Measurements from ENCODE around the gene CDK17.
A peak's percentile ranks its signal among the peaks of the same experiment; 100 is the strongest.
"Not testable (repeated sequence)": the region's sequence is repeated elsewhere in the genome, so short reads cannot be mapped to it uniquely, and the experiment has no call there.

Gene CDK17

DNA sequence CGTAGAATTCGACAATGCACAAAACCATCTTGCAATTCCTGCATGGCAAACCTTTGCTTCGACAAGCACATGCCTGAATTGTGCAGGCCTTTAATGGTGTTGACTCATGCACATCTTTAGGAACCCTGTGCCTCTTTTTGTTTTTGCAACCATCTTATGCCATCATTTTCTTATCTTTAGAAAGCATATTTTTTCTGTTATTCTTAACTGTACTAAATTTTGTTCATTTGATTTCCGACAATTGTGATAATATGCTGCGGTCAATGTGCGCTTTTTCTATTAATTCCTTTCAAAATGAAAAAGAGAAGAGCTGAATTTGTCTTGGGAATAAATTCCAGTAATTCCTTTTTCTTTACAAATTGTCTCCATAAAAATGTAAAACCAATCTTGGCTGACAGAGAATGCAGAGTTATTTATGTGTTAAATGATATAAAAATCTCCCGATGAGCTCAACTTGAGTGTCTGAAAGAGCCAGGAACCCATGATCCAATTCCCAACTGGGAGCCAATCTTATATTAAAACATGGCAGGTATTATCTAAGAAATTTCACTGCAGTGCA, 20.1 kb upstream of the CDK17 start:
- WGBS (ENCODE audit: insufficient coverage) = 72% methylated on average over 4 of the region's 7 CpGs
- Histone ChIP-seq H3K9me3 (ENCODE audit: control extremely low read depth in 1 of 5, control insufficient read depth in 4 of 5, insufficient read depth in 2 of 5, low read depth in 1 of 5, low read length in 4 of 5) (no peaks in the 10 kb centered on the region), H3K4me1 (ENCODE audit: control extremely low read depth in 1 of 4, control insufficient read depth in 4 of 4, insufficient read depth in 4 of 4, low read length in 3 of 4) (peaks cover 0 to 11% (median 0%) of the 10 kb centered on the region in 4 experiments)

DNA sequence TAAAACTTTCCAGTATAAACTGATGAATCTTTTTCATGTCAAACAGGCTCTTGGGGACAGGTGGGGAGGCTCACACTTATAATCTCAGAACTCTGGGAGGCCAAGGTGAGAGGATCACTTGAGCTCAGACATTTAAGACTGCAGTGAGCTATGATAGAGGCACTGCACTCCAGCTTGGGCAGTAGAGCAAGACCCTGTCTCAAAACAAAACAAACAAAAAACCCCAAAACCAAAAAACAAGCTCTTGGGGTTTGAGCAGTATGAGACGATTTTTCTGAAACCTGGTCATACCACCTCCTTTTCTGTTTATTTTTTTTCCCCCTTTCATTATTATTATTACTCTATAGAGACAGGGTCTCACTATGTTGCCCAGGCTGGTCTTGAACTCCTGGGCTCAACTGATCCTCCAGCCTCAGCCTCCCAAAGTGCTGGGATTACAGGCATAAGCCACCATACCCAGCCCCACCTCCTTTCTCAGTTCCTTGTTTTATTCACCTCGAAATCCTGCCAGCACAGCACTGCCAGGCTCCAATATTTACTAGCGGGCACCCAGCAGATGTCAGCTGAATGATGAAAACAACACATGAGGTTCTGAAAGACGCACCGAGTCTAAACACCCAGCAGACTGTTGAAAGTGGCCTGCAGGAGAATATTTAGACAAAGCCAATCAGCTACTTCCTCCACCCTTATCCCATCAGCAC, 19.5 kb upstream of the CDK17 start:
- Histone ChIP-seq H3K4me1 (ENCODE audit: control extremely low read depth in 1 of 4, control insufficient read depth in 4 of 4, insufficient read depth in 4 of 4, low read length in 3 of 4) (peaks cover 0 to 9% (median 0%) of the 10 kb centered on the region in 4 experiments), H3K9me3 (ENCODE audit: control extremely low read depth in 1 of 5, control insufficient read depth in 4 of 5, insufficient read depth in 2 of 5, low read depth in 1 of 5, low read length in 4 of 5) (no peaks in the 10 kb centered on the region), H3K27me3 (replicated peaks in 2 of 5; ENCODE audit: control insufficient read depth in 4 of 5, insufficient read depth in 5 of 5, low read length in 4 of 5) (no peaks in the 10 kb centered on the region), H3K4me3 (ENCODE audit: control insufficient read depth in 1 of 7, extremely low read depth in 1 of 7, insufficient read depth in 4 of 7, low read depth in 2 of 7, low read length in 6 of 7) (no peak overlapping the region), H3K27ac (ENCODE audit: insufficient read depth in 1 of 2, low read depth in 1 of 2, low read length in 2 of 2, poor library complexity in 1 of 2, severe bottlenecking in 2 of 2) (no peak overlapping the region), H3K36me3 (ENCODE audit: control insufficient read depth in 4 of 4, insufficient read depth in 4 of 4, low read length in 3 of 4) (no peaks in the 10 kb centered on the region)
- ChIA-PET POLR2A (no interaction called here), CTCF (interaction anchor here (1.0 to 2.5 kb wide), 6 partner anchors 11 to 97 kb away, joined by 4 to 8 read pairs (median 5); no protein-coding TSS in a partner anchor)
- no peak for DNase-seq
- 82% methylated on average over 5 of the region's 5 CpGs for WGBS (ENCODE audit: insufficient coverage)

More for the DNA sequence above, 20.1 kb upstream of the CDK17 start:
- peak overlapping the region in 1 of 7 experiments; percentile 57 for H3K4me3 ChIP-seq (ENCODE audit: control insufficient read depth in 1 of 7, extremely low read depth in 1 of 7, insufficient read depth in 4 of 7, low read depth in 2 of 7, low read length in 6 of 7)
- ChIA-PET CTCF (interaction anchor here (1.0 to 2.5 kb wide), 5 partner anchors 10 to 96 kb away, joined by 4 to 8 read pairs (median 6); no protein-coding TSS in a partner anchor), POLR2A (no interaction called here)
- H3K27me3 ChIP-seq (replicated peaks in 2 of 5; ENCODE audit: control insufficient read depth in 4 of 5, insufficient read depth in 5 of 5, low read length in 4 of 5) = no peaks in the 10 kb centered on the region
- DNase-seq = peak in 2 of 3 donors; percentile 54 to 79
- no peak overlapping the region for H3K27ac ChIP-seq (ENCODE audit: insufficient read depth in 1 of 2, low read depth in 1 of 2, low read length in 2 of 2, poor library complexity in 1 of 2, severe bottlenecking in 2 of 2)
- H3K36me3 ChIP-seq (ENCODE audit: control insufficient read depth in 4 of 4, insufficient read depth in 4 of 4, low read length in 3 of 4) = no peaks in the 10 kb centered on the region

DNA sequence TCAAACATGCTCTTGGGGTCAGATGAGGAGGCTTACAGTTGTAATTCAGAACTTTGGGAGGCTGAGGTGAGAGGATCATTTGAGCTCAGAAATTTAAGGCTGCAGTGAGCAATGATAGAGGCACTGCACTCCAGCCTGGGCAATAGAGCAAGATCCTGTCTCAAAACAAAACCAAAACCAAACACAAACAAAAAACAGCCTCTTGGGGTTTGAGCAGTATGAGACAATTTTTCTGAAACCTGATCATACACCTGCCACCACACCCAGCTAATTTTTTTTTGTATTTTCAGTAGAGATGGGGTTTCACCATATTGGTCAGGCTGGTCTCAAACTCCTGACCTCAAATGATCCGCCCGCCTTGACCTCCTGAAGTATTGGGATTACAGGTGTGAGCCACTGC, 17.4 kb upstream of the CDK17 start:
- H3K27ac ChIP-seq (ENCODE audit: insufficient read depth in 1 of 2, low read depth in 1 of 2, low read length in 2 of 2, poor library complexity in 1 of 2, severe bottlenecking in 2 of 2); H3K27me3 ChIP-seq (replicated peaks in 2 of 5; ENCODE audit: control insufficient read depth in 4 of 5, insufficient read depth in 5 of 5, low read length in 4 of 5); H3K9me3 ChIP-seq (ENCODE audit: control extremely low read depth in 1 of 5, control insufficient read depth in 4 of 5, insufficient read depth in 2 of 5, low read depth in 1 of 5, low read length in 4 of 5); H3K4me1 ChIP-seq (ENCODE audit: control extremely low read depth in 1 of 4, control insufficient read depth in 4 of 4, insufficient read depth in 4 of 4, low read length in 3 of 4); DNase-seq; H3K36me3 ChIP-seq (ENCODE audit: control insufficient read depth in 4 of 4, insufficient read depth in 4 of 4, low read length in 3 of 4); H3K4me3 ChIP-seq (ENCODE audit: control insufficient read depth in 1 of 7, extremely low read depth in 1 of 7, insufficient read depth in 4 of 7, low read depth in 2 of 7, low read length in 6 of 7): not testable (repeated sequence)
- ChIA-PET POLR2A (interaction anchor here (0.6 kb wide), 1 partner anchor 1817 kb away, joined by 3 read pairs; no protein-coding TSS in a partner anchor), CTCF (interaction anchor here (0.6 to 1.8 kb wide), 4 partner anchors 16 to 69 kb away, joined by 3 to 4 read pairs (median 3); no protein-coding TSS in a partner anchor)
- no CpG with 5 or more reads among the region's 2 CpGs for WGBS (ENCODE audit: insufficient coverage)

DNA sequence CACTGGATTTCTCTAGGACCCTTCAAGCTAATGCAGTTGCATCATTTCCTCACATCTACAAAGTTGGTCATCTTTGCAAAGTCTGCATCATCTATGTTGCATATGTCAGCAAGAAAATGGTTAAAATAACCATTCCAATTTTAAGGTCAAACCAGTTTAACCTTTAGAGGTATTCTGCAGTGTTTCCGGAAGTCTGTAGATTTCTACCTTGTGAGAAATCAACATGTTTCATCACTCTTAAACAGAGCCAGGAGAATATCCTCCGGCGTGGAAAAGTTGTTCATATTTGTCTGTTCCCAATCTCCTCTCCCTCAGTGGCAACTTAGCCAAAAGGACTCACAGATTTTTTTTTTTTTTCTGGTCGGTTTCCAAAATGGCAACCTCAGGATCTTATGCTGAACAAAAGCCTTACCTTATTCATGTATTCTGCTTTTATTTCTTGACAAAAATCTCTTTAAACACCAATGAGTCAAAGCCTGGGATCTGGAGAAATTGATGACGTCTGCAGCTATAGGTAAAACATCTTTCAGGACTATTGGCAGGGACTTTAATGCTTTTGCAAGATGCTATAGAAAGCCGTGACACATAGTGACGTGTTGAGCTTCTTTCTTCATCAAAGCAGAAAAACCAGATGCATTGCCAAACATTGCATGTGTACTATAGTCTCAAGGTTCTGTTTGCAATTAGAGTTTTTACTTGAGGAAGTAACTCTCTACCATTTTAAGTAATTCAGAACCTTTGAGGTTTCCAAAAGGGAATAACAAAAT, 16.0 kb upstream of the CDK17 start:
- CTCF ChIA-PET = no interaction called here
- DNase-seq = no peak

DNA sequence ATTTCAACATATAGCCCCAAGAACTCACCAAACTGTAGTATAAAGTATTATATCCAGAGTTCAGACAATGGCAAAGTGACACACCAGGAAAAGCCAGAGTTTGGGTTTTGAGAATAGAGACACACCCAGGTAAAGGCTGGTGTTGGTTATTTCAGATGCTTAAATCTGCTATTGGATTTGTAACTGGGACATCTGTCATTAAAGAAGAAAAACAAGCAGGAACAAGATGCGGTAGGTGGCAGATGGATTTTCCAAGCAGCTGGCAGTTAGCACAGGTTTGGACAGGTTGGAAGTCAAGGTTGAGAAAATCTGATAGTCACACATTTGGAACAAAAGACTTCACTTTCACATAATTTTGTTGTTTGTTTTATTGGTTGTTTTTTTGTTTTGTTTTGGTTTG, 14.4 kb upstream of the CDK17 start:
- no peaks in the 10 kb centered on the region for H3K27me3 ChIP-seq (replicated peaks in 2 of 5; ENCODE audit: control insufficient read depth in 4 of 5, insufficient read depth in 5 of 5, low read length in 4 of 5)
- POLR2A ChIA-PET = no interaction called here

More for the DNA sequence above, 16.0 kb upstream of the CDK17 start:
- WGBS (ENCODE audit: insufficient coverage) = 100% methylated on average over 2 of the region's 7 CpGs
- H3K27me3 ChIP-seq (replicated peaks in 2 of 5; ENCODE audit: control insufficient read depth in 4 of 5, insufficient read depth in 5 of 5, low read length in 4 of 5) = no peaks in the 10 kb centered on the region
- H3K4me1 ChIP-seq (ENCODE audit: control extremely low read depth in 1 of 4, control insufficient read depth in 4 of 4, insufficient read depth in 4 of 4, low read length in 3 of 4) = peaks cover 0 to 6% (median 0%) of the 10 kb centered on the region in 4 experiments
- POLR2A ChIA-PET = no interaction called here
- H3K4me3 ChIP-seq (ENCODE audit: control insufficient read depth in 1 of 7, extremely low read depth in 1 of 7, insufficient read depth in 4 of 7, low read depth in 2 of 7, low read length in 6 of 7) = no peak overlapping the region
- H3K9me3 ChIP-seq (ENCODE audit: control extremely low read depth in 1 of 5, control insufficient read depth in 4 of 5, insufficient read depth in 2 of 5, low read depth in 1 of 5, low read length in 4 of 5) = no peaks in the 10 kb centered on the region
- no peaks in the 10 kb centered on the region for H3K36me3 ChIP-seq (ENCODE audit: control insufficient read depth in 4 of 4, insufficient read depth in 4 of 4, low read length in 3 of 4)
- H3K27ac ChIP-seq (ENCODE audit: insufficient read depth in 1 of 2, low read depth in 1 of 2, low read length in 2 of 2, poor library complexity in 1 of 2, severe bottlenecking in 2 of 2) = no peak overlapping the region

DNA sequence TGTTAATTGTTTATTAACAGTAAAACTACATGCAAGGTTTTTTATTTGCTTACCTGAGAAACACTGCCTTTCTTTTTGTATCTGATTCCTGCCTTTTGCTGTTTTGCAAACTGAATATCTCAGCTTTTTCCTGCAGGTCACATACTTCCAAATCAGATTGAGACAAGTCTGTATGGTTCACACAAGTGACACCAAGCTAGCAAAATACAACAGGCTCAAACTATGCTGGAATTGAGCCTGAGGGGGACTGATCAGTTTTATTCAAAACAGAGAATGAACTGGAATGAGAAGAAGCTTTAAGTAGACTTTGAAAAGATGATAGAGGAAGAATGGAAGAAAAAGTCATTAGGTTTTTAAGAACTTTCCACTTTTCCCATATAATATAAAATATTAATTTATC, 12.2 kb upstream of the CDK17 start:
- no peak for DNase-seq
- Histone ChIP-seq H3K27me3 (replicated peaks in 2 of 5; ENCODE audit: control insufficient read depth in 4 of 5, insufficient read depth in 5 of 5, low read length in 4 of 5) (no peaks in the 10 kb centered on the region), H3K4me1 (ENCODE audit: control extremely low read depth in 1 of 4, control insufficient read depth in 4 of 4, insufficient read depth in 4 of 4, low read length in 3 of 4) (peaks cover 0 to 10% (median 6%) of the 10 kb centered on the region in 4 experiments), H3K36me3 (ENCODE audit: control insufficient read depth in 4 of 4, insufficient read depth in 4 of 4, low read length in 3 of 4) (no peaks in the 10 kb centered on the region), H3K4me3 (ENCODE audit: control insufficient read depth in 1 of 7, extremely low read depth in 1 of 7, insufficient read depth in 4 of 7, low read depth in 2 of 7, low read length in 6 of 7) (no peak overlapping the region), H3K9me3 (ENCODE audit: control extremely low read depth in 1 of 5, control insufficient read depth in 4 of 5, insufficient read depth in 2 of 5, low read depth in 1 of 5, low read length in 4 of 5) (no peaks in the 10 kb centered on the region), H3K27ac (ENCODE audit: insufficient read depth in 1 of 2, low read depth in 1 of 2, low read length in 2 of 2, poor library complexity in 1 of 2, severe bottlenecking in 2 of 2) (no peak overlapping the region)
- ChIA-PET CTCF (interaction anchor here (0.8 to 1.9 kb wide), 3 partner anchors 9 to 52 kb away, joined by 3 to 6 read pairs (median 5); no protein-coding TSS in a partner anchor), POLR2A (no interaction called here)

More for the DNA sequence above, 14.4 kb upstream of the CDK17 start:
- Histone ChIP-seq H3K9me3 (ENCODE audit: control extremely low read depth in 1 of 5, control insufficient read depth in 4 of 5, insufficient read depth in 2 of 5, low read depth in 1 of 5, low read length in 4 of 5) (no peaks in the 10 kb centered on the region), H3K4me1 (ENCODE audit: control extremely low read depth in 1 of 4, control insufficient read depth in 4 of 4, insufficient read depth in 4 of 4, low read length in 3 of 4) (peaks cover 0 to 3% (median 2%) of the 10 kb centered on the region in 4 experiments), H3K36me3 (ENCODE audit: control insufficient read depth in 4 of 4, insufficient read depth in 4 of 4, low read length in 3 of 4) (no peaks in the 10 kb centered on the region), H3K27ac (ENCODE audit: insufficient read depth in 1 of 2, low read depth in 1 of 2, low read length in 2 of 2, poor library complexity in 1 of 2, severe bottlenecking in 2 of 2) (no peak overlapping the region), H3K4me3 (ENCODE audit: control insufficient read depth in 1 of 7, extremely low read depth in 1 of 7, insufficient read depth in 4 of 7, low read depth in 2 of 7, low read length in 6 of 7) (no peak overlapping the region)
- no CpG with 5 or more reads among the region's 1 CpG for WGBS (ENCODE audit: insufficient coverage)
- DNase-seq = no peak
- CTCF ChIA-PET = interaction anchor here (0.8 to 1.4 kb wide), 3 partner anchors 9 to 74 kb away, joined by 3 to 4 read pairs (median 3); no protein-coding TSS in a partner anchor

All from common myeloid progenitor, CD34-positive (primary cell).